ENCODE measurements around the gene TMEM81.

The TMEM81 gene

GRCh38 chr1:205069371-205070125 lies 14.7 kb downstream of the TMEM81 start:
- no peak overlapping the region for H3K4me2 ChIP-seq (ENCODE audit: low read length)
- H3K27me3 ChIP-seq (ENCODE audit: insufficient read depth, low read length), result peaks cover 4% of the 10 kb centered on the region; the same call in 1 of the 2 replicates
- H4K20me1 ChIP-seq (ENCODE audit: insufficient read depth, low read length), result no peaks in the 10 kb centered on the region
- TF ChIP-seq, protein P1, sequence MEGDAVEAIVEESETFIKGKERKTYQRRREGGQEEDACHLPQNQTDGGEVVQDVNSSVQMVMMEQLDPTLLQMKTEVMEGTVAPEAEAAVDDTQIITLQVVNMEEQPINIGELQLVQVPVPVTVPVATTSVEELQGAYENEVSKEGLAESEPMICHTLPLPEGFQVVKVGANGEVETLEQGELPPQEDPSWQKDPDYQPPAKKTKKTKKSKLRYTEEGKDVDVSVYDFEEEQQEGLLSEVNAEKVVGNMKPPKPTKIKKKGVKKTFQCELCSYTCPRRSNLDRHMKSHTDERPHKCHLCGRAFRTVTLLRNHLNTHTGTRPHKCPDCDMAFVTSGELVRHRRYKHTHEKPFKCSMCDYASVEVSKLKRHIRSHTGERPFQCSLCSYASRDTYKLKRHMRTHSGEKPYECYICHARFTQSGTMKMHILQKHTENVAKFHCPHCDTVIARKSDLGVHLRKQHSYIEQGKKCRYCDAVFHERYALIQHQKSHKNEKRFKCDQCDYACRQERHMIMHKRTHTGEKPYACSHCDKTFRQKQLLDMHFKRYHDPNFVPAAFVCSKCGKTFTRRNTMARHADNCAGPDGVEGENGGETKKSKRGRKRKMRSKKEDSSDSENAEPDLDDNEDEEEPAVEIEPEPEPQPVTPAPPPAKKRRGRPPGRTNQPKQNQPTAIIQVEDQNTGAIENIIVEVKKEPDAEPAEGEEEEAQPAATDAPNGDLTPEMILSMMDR (IDR thresholded peaks at IDR 0.05; ENCODE audit: low read length), result no peak
- TF ChIP-seq EZH2 (IDR thresholded peaks at IDR 0.05; ENCODE audit: borderline replicate concordance, low read length), result no peak
- H3K9me3 ChIP-seq (ENCODE audit: low read length), result no peaks in the 10 kb centered on the region
- H3K36me3 ChIP-seq (ENCODE audit: insufficient read depth, low read length), result no peaks in the 10 kb centered on the region
- H3F3A ChIP-seq (ENCODE audit: insufficient read depth, low read length), result no peaks in the 10 kb centered on the region
- H3K4me3 ChIP-seq (ENCODE audit: low read depth, low read length, poor library complexity, severe bottlenecking), result no peak overlapping the region
- no peaks in the 10 kb centered on the region for H3K9me2 ChIP-seq (ENCODE audit: low read depth, low read length)
- H3K9ac ChIP-seq (ENCODE audit: low read length), result no peak overlapping the region
- no peaks in the 10 kb centered on the region for H3K79me2 ChIP-seq (ENCODE audit: insufficient read depth, low read length)
- no peaks in the 10 kb centered on the region for H3K4me1 ChIP-seq (ENCODE audit: insufficient read depth, low read length, severe bottlenecking)
- no peak overlapping the region for H2AFZ ChIP-seq (ENCODE audit: low read length)
- H3K27ac ChIP-seq (ENCODE audit: low read depth, low read length, poor library complexity, severe bottlenecking), result no peak overlapping the region

DNA sequence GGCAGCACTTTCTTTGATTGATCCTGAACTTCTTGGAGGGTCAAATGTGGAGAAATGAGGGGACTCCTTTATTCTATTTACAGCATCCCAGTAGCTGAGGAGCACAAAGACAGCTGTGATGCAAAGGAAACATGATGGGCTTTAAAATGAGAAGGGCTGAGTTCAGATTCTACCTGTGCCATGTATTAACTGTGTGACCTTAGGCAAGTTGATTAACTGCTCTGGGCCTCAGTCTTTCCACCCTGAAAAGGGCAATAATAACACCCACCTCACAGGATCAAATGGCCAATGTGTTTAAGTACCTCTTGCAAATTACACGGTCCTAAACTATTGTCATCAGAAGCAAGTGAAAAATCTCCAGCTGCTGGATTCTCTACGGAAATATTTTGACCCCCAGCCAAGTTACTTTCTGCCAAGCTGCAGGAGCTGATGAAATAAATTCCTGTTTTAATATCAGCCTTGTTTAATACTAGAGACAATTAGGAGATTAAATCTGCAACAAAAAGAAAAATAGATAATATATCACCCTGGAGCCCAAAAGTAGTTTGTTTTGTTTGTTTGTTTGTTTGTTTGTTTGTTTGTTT lies 15.7 kb downstream of the TMEM81 start:
- no peaks in the 10 kb centered on the region for H3K4me1 ChIP-seq (ENCODE audit: insufficient read depth, low read length, severe bottlenecking)
- H3K36me3 ChIP-seq (ENCODE audit: insufficient read depth, low read length), result no peaks in the 10 kb centered on the region
- TF ChIP-seq EZH2 (IDR thresholded peaks at IDR 0.05; ENCODE audit: borderline replicate concordance, low read length), result no peak
- TF ChIP-seq, protein P1 (IDR thresholded peaks at IDR 0.05; ENCODE audit: low read length), result no peak
- H3F3A ChIP-seq (ENCODE audit: insufficient read depth, low read length), result no peaks in the 10 kb centered on the region
- no peak overlapping the region for H3K4me3 ChIP-seq (ENCODE audit: low read depth, low read length, poor library complexity, severe bottlenecking)
- no peaks in the 10 kb centered on the region for H3K9me2 ChIP-seq (ENCODE audit: low read depth, low read length)
- H3K79me2 ChIP-seq (ENCODE audit: insufficient read depth, low read length), result no peaks in the 10 kb centered on the region
- H3K9me3 ChIP-seq (ENCODE audit: low read length), result no peaks in the 10 kb centered on the region
- no peak overlapping the region for H3K9ac ChIP-seq (ENCODE audit: low read length)
- H3K4me2 ChIP-seq (ENCODE audit: low read length), result no peak overlapping the region
- H4K20me1 ChIP-seq (ENCODE audit: insufficient read depth, low read length), result no peaks in the 10 kb centered on the region
- no peak overlapping the region for H2AFZ ChIP-seq (ENCODE audit: low read length)
- H3K27me3 ChIP-seq (ENCODE audit: insufficient read depth, low read length), result peaks cover 4% of the 10 kb centered on the region; the same call in 1 of the 2 replicates
- H3K27ac ChIP-seq (ENCODE audit: low read depth, low read length, poor library complexity, severe bottlenecking), result no peak overlapping the region

GRCh38 chr1:205068001-205068400 lies 16.3 kb downstream of the TMEM81 start:
- Histone ChIP-seq H3K4me2 (ENCODE audit: low read length) (no peak overlapping the region), H3K27ac (ENCODE audit: low read depth, low read length, poor library complexity, severe bottlenecking) (no peak overlapping the region), H4K20me1 (ENCODE audit: insufficient read depth, low read length) (no peaks in the 10 kb centered on the region), H3K4me3 (ENCODE audit: low read depth, low read length, poor library complexity, severe bottlenecking) (no peak overlapping the region), H3K9me2 (ENCODE audit: low read depth, low read length) (no peaks in the 10 kb centered on the region), H3K9ac (ENCODE audit: low read length) (no peak overlapping the region), H2AFZ (ENCODE audit: low read length) (no peak overlapping the region), H3K79me2 (ENCODE audit: insufficient read depth, low read length) (no peaks in the 10 kb centered on the region), H3F3A (ENCODE audit: insufficient read depth, low read length) (no peaks in the 10 kb centered on the region), H3K27me3 (ENCODE audit: insufficient read depth, low read length) (peaks cover 4% of the 10 kb centered on the region; the same call in 1 of the 2 replicates), H3K4me1 (ENCODE audit: insufficient read depth, low read length, severe bottlenecking) (no peaks in the 10 kb centered on the region), H3K36me3 (ENCODE audit: insufficient read depth, low read length) (no peaks in the 10 kb centered on the region), H3K9me3 (ENCODE audit: low read length) (no peaks in the 10 kb centered on the region)
- TF ChIP-seq, protein P1 (IDR thresholded peaks at IDR 0.05; ENCODE audit: low read length), result no peak
- no peak for TF ChIP-seq EZH2 (IDR thresholded peaks at IDR 0.05; ENCODE audit: borderline replicate concordance, low read length)

All from OCI-LY1 (cell line).